IPS-15b (cell line): ENCODE measurements around the gene PPIF.
A peak's percentile ranks its signal among the peaks of the same experiment; 100 is the strongest.

Experiments
- H3K27me3 ChIP-seq: one replicate; pipeline ENCODE4 v1.6.1; 2013; ENCODE audit warnings: low read length; ENCODE audit not compliant: control insufficient read depth, insufficient read depth
- H3K36me3 ChIP-seq: one replicate; pipeline ENCODE4 v1.6.1; 2013; ENCODE audit warnings: low read length; ENCODE audit not compliant: control insufficient read depth, insufficient read depth
- H3K4me1 ChIP-seq: one replicate; pipeline ENCODE4 v1.6.1; 2013; ENCODE audit warnings: mild to moderate bottlenecking, low read length; ENCODE audit not compliant: control insufficient read depth, insufficient read depth
- H3K4me3 ChIP-seq: one replicate; pipeline ENCODE4 v1.5.1; 2013; ENCODE audit warnings: low read depth, low read length
- H3K9ac ChIP-seq: one replicate; pipeline ENCODE4 v1.6.1; 2013; ENCODE audit warnings: low read depth, mild to moderate bottlenecking, low read length
- H3K9me3 ChIP-seq: one replicate; pipeline ENCODE4 v1.6.1; 2013; ENCODE audit warnings: mild to moderate bottlenecking, low read length; ENCODE audit not compliant: control insufficient read depth, insufficient read depth

Gene PPIF

GRCh38 chr10:79346012-79346340 is 1.3 kb upstream of the PPIF start:
- H3K4me3 ChIP-seq = no peak overlapping the region
- no peak overlapping the region for H3K9ac ChIP-seq
- H3K4me1 ChIP-seq = peaks cover 4% of the 10 kb centered on the region
- no peaks in the 10 kb centered on the region for H3K27me3 ChIP-seq
- peaks cover 20% of the 10 kb centered on the region for H3K36me3 ChIP-seq
- no peaks in the 10 kb centered on the region for H3K9me3 ChIP-seq

GRCh38 chr10:79346388-79347225 is 662 bp upstream of the PPIF start:
- peak overlapping the region; percentile 37 for H3K9ac ChIP-seq
- no peaks in the 10 kb centered on the region for H3K27me3 ChIP-seq
- H3K4me1 ChIP-seq = peaks cover 4% of the 10 kb centered on the region
- H3K4me3 ChIP-seq = no peak overlapping the region
- H3K9me3 ChIP-seq = no peaks in the 10 kb centered on the region
- H3K36me3 ChIP-seq = peaks cover 24% of the 10 kb centered on the region

- Histone ChIP-seq H3K27me3 (no peaks in the 10 kb centered on the region), H3K9ac (peak overlapping the region; percentile 65), H3K4me1 (peaks cover 4% of the 10 kb centered on the region), H3K9me3 (no peaks in the 10 kb centered on the region), H3K36me3 (peaks cover 37% of the 10 kb centered on the region), H3K4me3 (peak overlapping the region; percentile 74)
Measured at GRCh38 chr10:79347894-79348639, 798 bp downstream of the PPIF start.

- H3K9ac ChIP-seq = no peak overlapping the region
- no peaks in the 10 kb centered on the region for H3K9me3 ChIP-seq
- peaks cover 4% of the 10 kb centered on the region for H3K4me1 ChIP-seq
- no peaks in the 10 kb centered on the region for H3K27me3 ChIP-seq
- H3K36me3 ChIP-seq = peaks cover 38% of the 10 kb centered on the region
- peak overlapping the region; percentile 74 for H3K4me3 ChIP-seq
Measured at GRCh38 chr10:79348640-79348988, 1.3 kb downstream of the PPIF start.

GRCh38 chr10:79349072-79349491 is 1.8 kb downstream of the PPIF start:
- H3K27me3 ChIP-seq = no peaks in the 10 kb centered on the region
- peaks cover 4% of the 10 kb centered on the region for H3K4me1 ChIP-seq
- H3K9me3 ChIP-seq = no peaks in the 10 kb centered on the region
- H3K36me3 ChIP-seq = peaks cover 42% of the 10 kb centered on the region
- H3K4me3 ChIP-seq = no peak overlapping the region
- no peak overlapping the region for H3K9ac ChIP-seq

GRCh38 chr10:79349766-79350406 is 2.6 kb downstream of the PPIF start:
- H3K36me3 ChIP-seq = peaks cover 42% of the 10 kb centered on the region
- H3K9ac ChIP-seq = no peak overlapping the region
- no peaks in the 10 kb centered on the region for H3K27me3 ChIP-seq
- no peaks in the 10 kb centered on the region for H3K9me3 ChIP-seq
- H3K4me1 ChIP-seq = peaks cover 4% of the 10 kb centered on the region
- H3K4me3 ChIP-seq = no peak overlapping the region

- H3K27me3 ChIP-seq = no peaks in the 10 kb centered on the region
- H3K36me3 ChIP-seq = peaks cover 42% of the 10 kb centered on the region
- H3K9ac ChIP-seq = no peak overlapping the region
Measured at GRCh38 chr10:79350407-79351154, 3.3 kb downstream of the PPIF start.

GRCh38 chr10:79351332-79351731 is 4.1 kb downstream of the PPIF start:
- H3K9me3 ChIP-seq = no peaks in the 10 kb centered on the region
- H3K4me3 ChIP-seq = no peak overlapping the region
- peaks cover 4% of the 10 kb centered on the region for H3K4me1 ChIP-seq
- peaks cover 42% of the 10 kb centered on the region for H3K36me3 ChIP-seq
- H3K27me3 ChIP-seq = no peaks in the 10 kb centered on the region
- no peak overlapping the region for H3K9ac ChIP-seq

More at GRCh38 chr10:79350407-79351154, 3.3 kb downstream of the PPIF start:
- peaks cover 4% of the 10 kb centered on the region for H3K4me1 ChIP-seq
- no peaks in the 10 kb centered on the region for H3K9me3 ChIP-seq
- H3K4me3 ChIP-seq = no peak overlapping the region

- H3K27me3 ChIP-seq = no peaks in the 10 kb centered on the region
- no peaks in the 10 kb centered on the region for H3K9me3 ChIP-seq
- H3K36me3 ChIP-seq = peaks cover 42% of the 10 kb centered on the region
Measured at GRCh38 chr10:79352035-79352877, 5.0 kb downstream of the PPIF start.

GRCh38 chr10:79353000-79353406 is 5.7 kb downstream of the PPIF start:
- H3K36me3 ChIP-seq = peaks cover 42% of the 10 kb centered on the region
- H3K4me3 ChIP-seq = no peak overlapping the region
- no peaks in the 10 kb centered on the region for H3K9me3 ChIP-seq
- no peaks in the 10 kb centered on the region for H3K27me3 ChIP-seq
- no peaks in the 10 kb centered on the region for H3K4me1 ChIP-seq
- H3K9ac ChIP-seq = no peak overlapping the region

More at GRCh38 chr10:79352035-79352877, 5.0 kb downstream of the PPIF start:
- H3K9ac ChIP-seq = no peak overlapping the region
- no peaks in the 10 kb centered on the region for H3K4me1 ChIP-seq
- no peak overlapping the region for H3K4me3 ChIP-seq
